Neural crest cell (in vitro differentiated cells): ENCODE data around the gene PIP5K1B. TPM values are rescaled to one million over a fixed set of nuclear protein-coding genes. Genes with fewer than 3 reads are reported as not detected.

Experiments used
- DNase-seq: peaks from one replicate; pipeline ENCODE4 v3.0.0; 2021; ENCODE audit warnings: low read depth, mixed read lengths, low spot score
- H3K27ac Mint-ChIP-seq: one replicate; pipeline ENCODE4 v1.8.0; 2021; ENCODE audit warnings: mild to moderate bottlenecking, mixed read lengths; ENCODE audit not compliant: unreplicated experiment
- H3K27me3 Mint-ChIP-seq: 2 replicates; pipeline ENCODE4 v1.8.0; 2021; ENCODE audit warnings: low read depth, mild to moderate bottlenecking, mixed read lengths
- H3K36me3 Mint-ChIP-seq: 2 replicates; pipeline ENCODE4 v1.8.0; 2021; ENCODE audit warnings: low read depth, mild to moderate bottlenecking, mixed read lengths
- H3K4me1 Mint-ChIP-seq: 2 replicates; pipeline ENCODE4 v1.8.0; 2021; ENCODE audit warnings: mixed read lengths
- H3K4me3 Mint-ChIP-seq: one replicate; pipeline ENCODE4 v1.8.0; 2021; ENCODE audit warnings: mild to moderate bottlenecking, mixed read lengths
- H3K9me3 Mint-ChIP-seq: 2 replicates; pipeline ENCODE4 v1.8.0; 2021; ENCODE audit warnings: mixed read lengths
- total RNA-seq: library from RNA; stranded (reverse); gene quantifications from 2 replicates; pipeline ENCODE4 v1.2.1, GENCODE V29; 2021
- TF ChIP-seq, protein P1 (sequence below): fragments of 200-600 bp; sonication (generic); conservative IDR thresholded peaks from 2 replicates; pipeline ENCODE4 v1.5.0; 2021; ENCODE audit warnings: antibody characterized with exemption, mild to moderate bottlenecking

Gene PIP5K1B
- total RNA-seq, 1 donor from 2014 or later, result 5.9 TPM

DNA sequence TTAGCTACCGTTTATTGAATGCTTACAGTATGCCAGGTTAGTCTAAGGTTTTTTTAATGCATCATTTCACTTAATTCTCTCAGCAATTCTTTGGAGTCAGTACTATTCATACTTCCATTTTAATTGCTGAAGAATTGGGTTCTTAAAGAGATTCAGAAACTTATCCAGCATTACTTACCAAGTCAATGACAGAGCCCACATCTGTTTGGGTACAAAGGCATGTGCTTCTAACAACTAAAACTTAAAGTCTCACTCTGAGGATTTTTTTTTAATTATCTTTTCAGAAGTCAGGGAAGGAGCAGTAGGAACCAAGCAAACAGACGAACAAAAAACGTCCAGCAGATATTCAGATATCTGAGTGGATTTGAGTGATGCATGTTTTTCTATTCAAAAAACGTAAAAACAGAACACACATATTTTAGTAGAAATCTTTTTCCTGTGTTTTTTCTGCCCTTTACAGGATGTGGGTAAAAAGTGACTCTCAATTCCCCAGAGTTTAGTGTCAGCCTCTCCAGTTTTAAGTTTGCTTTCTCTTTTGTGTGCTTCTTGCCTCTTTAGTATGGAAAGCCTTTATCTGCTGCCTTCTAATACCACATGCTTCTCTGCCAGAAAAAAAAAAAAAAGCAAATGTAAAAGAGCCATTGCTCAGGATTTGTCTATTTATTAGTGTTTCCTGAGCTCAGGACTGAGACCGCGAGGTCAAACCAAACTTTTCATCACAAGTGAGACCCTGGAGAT lies 190.9 kb downstream of the PIP5K1B start:
- Mint-ChIP-seq H3K27ac (peak overlapping the region; percentile 39), H3K27me3 (peaks cover 4% of the 10 kb centered on the region), H3K36me3 (no peaks in the 10 kb centered on the region), H3K4me1 (peaks cover 35% of the 10 kb centered on the region), H3K4me3 (no peak overlapping the region), H3K9me3 (no peaks in the 10 kb centered on the region)
- TF ChIP-seq, protein P1, sequence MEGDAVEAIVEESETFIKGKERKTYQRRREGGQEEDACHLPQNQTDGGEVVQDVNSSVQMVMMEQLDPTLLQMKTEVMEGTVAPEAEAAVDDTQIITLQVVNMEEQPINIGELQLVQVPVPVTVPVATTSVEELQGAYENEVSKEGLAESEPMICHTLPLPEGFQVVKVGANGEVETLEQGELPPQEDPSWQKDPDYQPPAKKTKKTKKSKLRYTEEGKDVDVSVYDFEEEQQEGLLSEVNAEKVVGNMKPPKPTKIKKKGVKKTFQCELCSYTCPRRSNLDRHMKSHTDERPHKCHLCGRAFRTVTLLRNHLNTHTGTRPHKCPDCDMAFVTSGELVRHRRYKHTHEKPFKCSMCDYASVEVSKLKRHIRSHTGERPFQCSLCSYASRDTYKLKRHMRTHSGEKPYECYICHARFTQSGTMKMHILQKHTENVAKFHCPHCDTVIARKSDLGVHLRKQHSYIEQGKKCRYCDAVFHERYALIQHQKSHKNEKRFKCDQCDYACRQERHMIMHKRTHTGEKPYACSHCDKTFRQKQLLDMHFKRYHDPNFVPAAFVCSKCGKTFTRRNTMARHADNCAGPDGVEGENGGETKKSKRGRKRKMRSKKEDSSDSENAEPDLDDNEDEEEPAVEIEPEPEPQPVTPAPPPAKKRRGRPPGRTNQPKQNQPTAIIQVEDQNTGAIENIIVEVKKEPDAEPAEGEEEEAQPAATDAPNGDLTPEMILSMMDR, result no peak
- DNase-seq, result no peak

DNA sequence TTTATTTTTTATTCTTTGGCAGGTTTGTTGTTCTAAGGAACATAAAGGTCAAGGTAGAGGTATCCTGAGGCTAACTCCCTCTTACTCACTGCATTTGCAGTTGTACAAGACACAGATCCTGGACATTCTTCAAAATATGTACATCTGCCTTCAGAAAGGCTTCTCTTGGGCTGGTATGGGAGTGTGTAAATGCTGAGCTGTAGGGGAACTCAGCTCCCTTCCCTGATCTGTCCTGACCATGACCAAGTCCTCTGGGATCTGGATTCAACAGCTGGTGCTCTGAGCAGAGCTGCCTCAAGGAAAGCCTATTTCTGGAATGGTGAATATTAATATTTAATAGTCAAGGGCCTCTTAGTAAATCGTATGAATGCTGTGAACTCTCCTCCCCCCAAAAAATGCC lies 191.4 kb downstream of the PIP5K1B start:
- H3K27ac Mint-ChIP-seq, result peak overlapping the region; percentile 6
- DNase-seq, result no peak
- TF ChIP-seq, protein P1, result no peak
- no peaks in the 10 kb centered on the region for H3K36me3 Mint-ChIP-seq
- H3K27me3 Mint-ChIP-seq, result peaks cover 4% of the 10 kb centered on the region
- H3K9me3 Mint-ChIP-seq, result no peaks in the 10 kb centered on the region
- H3K4me1 Mint-ChIP-seq, result peaks cover 35% of the 10 kb centered on the region
- no peak overlapping the region for H3K4me3 Mint-ChIP-seq

DNA sequence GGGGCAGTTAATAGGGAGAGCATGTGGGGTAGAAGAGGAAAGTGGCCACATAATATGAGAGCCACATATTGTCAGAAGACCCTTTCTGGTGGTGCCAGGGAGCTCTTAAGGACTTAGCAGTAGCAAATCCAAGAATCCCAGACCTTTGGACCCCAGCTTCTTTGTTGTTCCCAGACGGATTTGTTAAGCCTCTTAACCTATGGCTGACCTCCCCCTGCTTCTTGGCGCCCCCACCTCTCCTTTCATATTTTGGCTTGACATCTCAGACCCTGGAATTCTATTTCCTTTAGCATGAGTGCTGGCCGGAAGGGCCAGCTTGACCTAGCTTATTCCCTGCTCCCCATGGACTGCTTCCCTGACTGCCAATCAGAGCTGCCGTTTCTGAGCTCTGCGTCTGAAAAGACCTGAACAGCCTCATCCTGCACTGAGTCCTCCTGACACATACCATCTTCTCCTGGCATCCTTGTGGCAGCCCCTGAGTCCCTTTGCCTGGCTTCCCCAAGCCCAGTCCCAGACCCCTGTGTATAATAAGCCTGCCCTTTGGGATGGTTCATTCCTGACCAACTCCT lies 192.6 kb downstream of the PIP5K1B start:
- no peak for DNase-seq
- H3K4me3 Mint-ChIP-seq, result no peak overlapping the region
- H3K27me3 Mint-ChIP-seq, result peaks cover 4% of the 10 kb centered on the region
- no peak overlapping the region for H3K27ac Mint-ChIP-seq
- H3K36me3 Mint-ChIP-seq, result no peaks in the 10 kb centered on the region
- H3K9me3 Mint-ChIP-seq, result no peaks in the 10 kb centered on the region
- TF ChIP-seq, protein P1, result no peak
- peaks cover 35% of the 10 kb centered on the region for H3K4me1 Mint-ChIP-seq

DNA sequence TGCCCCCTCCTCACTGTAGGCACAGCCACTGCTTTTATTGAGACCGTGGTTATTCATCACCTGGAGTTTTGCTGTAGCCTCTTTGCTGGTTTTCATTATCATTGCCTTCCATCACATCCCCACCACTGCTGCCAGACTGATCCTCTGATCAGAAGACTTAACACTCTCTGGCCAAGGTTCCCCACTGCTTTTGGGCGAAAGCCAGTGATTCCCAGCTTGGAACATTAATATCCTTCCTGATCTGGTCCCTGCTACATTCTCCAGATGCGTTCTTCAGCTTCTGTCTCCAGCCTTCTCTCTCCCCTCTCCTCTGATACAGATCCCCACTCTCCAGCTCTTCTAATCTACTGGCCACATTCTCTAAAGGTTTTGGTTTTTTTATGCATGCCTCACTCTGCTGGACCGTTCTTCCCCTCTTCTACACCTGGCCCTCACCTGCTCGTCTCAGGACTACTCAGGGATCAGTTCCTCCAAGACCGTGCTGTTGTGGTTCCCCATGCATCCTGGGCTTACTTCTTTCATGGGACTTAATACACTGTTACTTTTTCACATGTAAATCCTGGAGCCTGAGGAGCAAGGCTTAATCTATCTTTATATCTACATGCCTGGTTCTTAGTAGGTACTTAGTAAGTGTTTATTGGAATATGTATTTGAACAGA lies 193.9 kb downstream of the PIP5K1B start:
- Mint-ChIP-seq H3K36me3 (no peaks in the 10 kb centered on the region), H3K27me3 (peaks cover 4% of the 10 kb centered on the region), H3K9me3 (no peaks in the 10 kb centered on the region), H3K4me3 (no peak overlapping the region), H3K27ac (no peak overlapping the region), H3K4me1 (peaks cover 35% of the 10 kb centered on the region)
- no peak for DNase-seq
- TF ChIP-seq, protein P1, result no peak

DNA sequence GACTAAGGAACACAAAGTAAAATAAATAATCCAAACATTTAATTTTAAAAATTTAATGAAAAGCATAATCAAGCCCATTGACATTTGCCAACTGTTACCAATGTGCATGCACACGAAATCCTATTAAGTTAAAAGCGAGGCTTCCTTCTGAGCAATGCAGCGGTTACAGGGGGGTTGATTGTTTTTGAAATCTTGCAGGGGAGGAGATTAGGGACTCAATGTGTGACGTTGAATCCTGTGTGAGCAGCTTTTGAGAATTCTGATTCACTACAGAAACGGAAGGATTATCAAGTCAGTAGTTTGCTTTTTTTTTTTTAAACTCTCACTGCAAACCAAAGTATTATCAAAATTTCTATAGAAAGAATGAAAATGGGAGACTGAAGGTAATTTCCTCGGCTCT lies 199.4 kb downstream of the PIP5K1B start:
- no peak for DNase-seq
- Mint-ChIP-seq H3K36me3 (peaks cover 2% of the 10 kb centered on the region), H3K9me3 (no peaks in the 10 kb centered on the region), H3K27ac (no peak overlapping the region), H3K4me1 (no peaks in the 10 kb centered on the region), H3K4me3 (no peak overlapping the region), H3K27me3 (peaks cover 2% of the 10 kb centered on the region)
- TF ChIP-seq, protein P1, result no peak
